Esophagus squamous epithelium (tissue), 4 donors: ENCODE results near the gene SHCBP1L.

Source experiments
- CTCF ChIP-seq, 6 experiments: fragments of 450-650 bp in 4 of 6; fragments of 200-600 bp in 2 of 6; sonication (generic) in 2 of 6; IDR thresholded peaks; one replicate each; pipeline ENCODE4 v1.5.1; 2016 to 2019; ENCODE audit warnings: antibody characterized with exemption in 6 of 6, mild to moderate bottlenecking in 4 of 6, moderate library complexity in 4 of 6
- POLR2A ChIP-seq, 4 donors: fragments of 450-650 bp; IDR thresholded peaks; one replicate each; pipeline ENCODE4 v1.6.1; 2017; ENCODE audit warnings: antibody characterized with exemption in 4 of 4, mild to moderate bottlenecking in 4 of 4, moderate library complexity in 3 of 4

- TF ChIP-seq CTCF (IDR thresholded peaks at IDR 0.05): no peak
- no peak for TF ChIP-seq POLR2A (IDR thresholded peaks at IDR 0.05)
These were observed 860 bp upstream of the SHCBP1L start for GRCh38 chr1:182953826-182954225.
